Muscle layer of colon (tissue), 2 donors: Measurements from ENCODE around the gene ATG16L1.

Experiments
- H3K27ac ChIP-seq: one replicate; pipeline ENCODE4 v1.7.0; 2013; ENCODE audit warnings: low read depth, mild to moderate bottlenecking, low read length, moderate library complexity
- H3K27me3 ChIP-seq, 2 donors: one replicate each; pipeline ENCODE4 v1.7.0; 2013; ENCODE audit warnings: low read length in 2 of 2, mild to moderate bottlenecking in 2 of 2; ENCODE audit not compliant: insufficient read depth in 2 of 2, control insufficient read depth in 1 of 2
- H3K36me3 ChIP-seq: one replicate; pipeline ENCODE4 v1.7.0; 2013; ENCODE audit warnings: mild to moderate bottlenecking, low read length; ENCODE audit not compliant: insufficient read depth
- H3K4me1 ChIP-seq: one replicate; pipeline ENCODE4 v1.7.0; 2013; ENCODE audit warnings: mild to moderate bottlenecking, low read length; ENCODE audit not compliant: insufficient read depth
- H3K4me3 ChIP-seq, 2 donors: one replicate each; pipeline ENCODE4 v1.7.0; 2013; ENCODE audit warnings: low read length in 2 of 2, low read depth in 1 of 2, mild to moderate bottlenecking in 1 of 2, moderate library complexity in 1 of 2
- H3K9ac ChIP-seq: one replicate; pipeline ENCODE4 v1.7.0; 2013; ENCODE audit warnings: low read length
- H3K9me3 ChIP-seq: one replicate; pipeline ENCODE4 v1.7.0; 2013; ENCODE audit warnings: mild to moderate bottlenecking, low read length
- donor health status: abdominal sarcoma.
- donor health status: Adenocarcinoma of cecum.

ATG16L1 gene

DNA sequence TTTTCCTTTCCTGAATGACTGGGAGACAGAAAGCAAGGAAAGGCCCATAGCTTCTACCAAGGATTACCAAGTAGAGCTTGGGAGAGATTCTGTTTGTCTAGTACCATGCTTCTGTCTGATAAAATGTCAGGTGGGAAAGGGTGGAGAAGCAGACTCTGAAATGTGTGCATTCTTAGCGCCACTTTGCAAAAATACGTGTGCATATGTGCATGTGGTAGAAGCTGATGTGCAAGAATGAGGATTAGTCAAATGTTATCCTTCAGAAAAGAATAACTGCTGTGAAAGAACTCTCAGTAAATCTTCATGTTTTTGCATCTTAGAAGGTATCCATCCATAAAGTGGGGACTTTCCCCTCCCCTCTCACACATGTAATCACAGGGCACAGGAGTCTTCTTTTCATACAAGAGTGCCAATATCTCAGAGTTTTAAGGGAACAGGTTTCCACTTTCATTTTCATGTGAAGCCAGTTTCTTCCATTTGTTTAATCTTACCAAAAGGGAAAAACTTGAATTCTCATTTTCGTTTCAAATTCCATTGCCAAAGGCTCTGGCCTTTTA lies 87.4 kb downstream of the ATG16L1 start:
- Histone ChIP-seq H3K4me1 (no peaks in the 10 kb centered on the region), H3K9ac (no peak overlapping the region), H3K4me3 (no peak overlapping the region), H3K9me3 (no peaks in the 10 kb centered on the region), H3K36me3 (no peaks in the 10 kb centered on the region), H3K27ac (no peak overlapping the region), H3K27me3 (no peaks in the 10 kb centered on the region)

DNA sequence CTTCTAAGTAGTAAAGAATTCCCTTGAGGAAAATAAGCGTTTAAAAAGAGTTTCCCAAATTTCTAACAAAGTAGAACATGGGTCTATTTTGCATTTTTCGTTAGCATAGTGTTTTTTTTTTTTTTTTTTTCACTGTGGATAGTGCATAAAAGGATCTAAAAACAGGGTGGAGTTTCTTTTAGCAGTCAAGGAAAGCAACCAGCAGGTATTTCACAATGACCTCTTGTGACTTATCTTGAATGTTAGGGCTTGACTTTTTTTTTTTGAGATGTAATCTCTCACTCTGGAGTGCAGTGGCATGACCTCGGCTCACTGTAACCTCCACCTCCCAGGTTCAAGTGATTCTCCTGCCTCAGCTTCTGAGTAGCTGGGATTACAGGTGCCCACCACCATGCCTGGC lies 88.0 kb downstream of the ATG16L1 start:
- H3K36me3 ChIP-seq: no peaks in the 10 kb centered on the region
- no peak overlapping the region for H3K9ac ChIP-seq
- no peak overlapping the region for H3K27ac ChIP-seq
- no peak overlapping the region for H3K4me3 ChIP-seq
- no peaks in the 10 kb centered on the region for H3K4me1 ChIP-seq
- no peaks in the 10 kb centered on the region for H3K27me3 ChIP-seq
- H3K9me3 ChIP-seq: no peaks in the 10 kb centered on the region

DNA sequence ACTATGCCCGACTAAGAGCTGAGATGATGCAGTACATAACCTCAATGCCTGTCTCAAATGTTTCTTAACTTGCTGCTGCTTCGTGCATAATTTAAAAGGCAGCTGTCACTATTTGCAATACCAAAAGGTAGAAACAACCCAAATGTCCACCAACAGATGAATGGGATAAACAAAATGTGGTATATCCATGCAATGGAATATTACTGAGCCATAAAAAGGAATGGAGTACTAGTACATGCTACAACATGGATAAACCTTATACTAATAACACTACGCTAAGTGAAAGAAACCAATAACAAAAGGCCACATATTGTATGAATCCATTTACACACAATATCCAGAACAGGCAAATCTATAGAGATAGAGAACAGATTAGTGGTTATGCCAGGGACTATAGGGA lies 89.8 kb downstream of the ATG16L1 start:
- Histone ChIP-seq H3K4me3 (no peak overlapping the region), H3K27ac (no peak overlapping the region)

DNA sequence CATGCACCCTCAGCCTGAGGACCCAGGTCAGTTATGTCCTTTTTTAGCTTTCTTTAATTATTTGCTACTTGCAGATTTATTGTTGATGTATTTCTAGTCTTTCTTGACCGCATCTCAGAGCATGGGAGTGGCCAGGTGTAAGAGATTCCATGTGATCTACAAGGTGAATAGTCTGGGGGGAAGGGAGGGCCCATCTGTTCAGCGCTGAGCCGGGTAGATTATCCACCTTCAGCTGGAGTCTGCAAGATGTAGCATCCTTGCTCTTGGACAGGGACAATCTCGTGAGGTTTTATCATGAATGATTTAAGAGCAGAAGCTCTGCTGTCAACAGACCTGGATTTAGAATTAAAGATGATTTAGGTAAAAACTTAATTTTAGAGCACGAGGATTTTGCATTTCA lies 90.8 kb downstream of the ATG16L1 start:
- no peak overlapping the region for H3K9ac ChIP-seq
- no peak overlapping the region for H3K4me3 ChIP-seq
- no peak overlapping the region for H3K27ac ChIP-seq
- H3K4me1 ChIP-seq: no peaks in the 10 kb centered on the region
- H3K27me3 ChIP-seq: no peaks in the 10 kb centered on the region
- no peaks in the 10 kb centered on the region for H3K36me3 ChIP-seq
- no peaks in the 10 kb centered on the region for H3K9me3 ChIP-seq

More for the DNA sequence above, 89.8 kb downstream of the ATG16L1 start:
- H3K9ac ChIP-seq: no peak overlapping the region
- H3K9me3 ChIP-seq: no peaks in the 10 kb centered on the region
- H3K36me3 ChIP-seq: no peaks in the 10 kb centered on the region
- H3K4me1 ChIP-seq: no peaks in the 10 kb centered on the region
- no peaks in the 10 kb centered on the region for H3K27me3 ChIP-seq

DNA sequence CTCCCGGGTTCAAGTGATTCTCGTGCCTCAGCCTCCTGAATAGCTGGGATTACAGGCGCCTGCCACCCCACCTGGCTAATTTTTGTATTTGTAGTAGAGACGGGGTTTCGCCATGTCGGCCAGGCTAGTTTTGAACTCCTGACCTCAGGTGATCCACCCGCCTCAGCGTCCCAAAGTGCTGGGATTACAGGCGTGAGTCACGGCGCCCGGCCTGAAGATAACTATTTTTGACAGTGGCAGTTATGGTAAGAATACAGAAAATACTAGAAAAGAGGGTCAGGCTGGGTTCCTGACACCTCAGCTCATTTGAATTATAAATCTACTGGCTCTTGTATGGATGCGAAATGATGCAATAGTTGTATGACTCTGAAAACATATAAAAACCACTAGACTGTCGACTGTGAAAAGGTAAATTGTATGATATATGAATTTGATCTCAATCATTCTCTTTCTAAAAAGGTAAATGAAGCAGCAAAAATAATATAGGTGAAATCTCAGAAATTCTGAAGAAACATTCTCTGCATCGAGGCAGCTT lies 91.8 kb downstream of the ATG16L1 start:
- H3K27me3 ChIP-seq: no peaks in the 10 kb centered on the region
- no peaks in the 10 kb centered on the region for H3K4me1 ChIP-seq
- no peaks in the 10 kb centered on the region for H3K9me3 ChIP-seq
- no peak overlapping the region for H3K9ac ChIP-seq
- H3K27ac ChIP-seq: no peak overlapping the region
- no peaks in the 10 kb centered on the region for H3K36me3 ChIP-seq
- H3K4me3 ChIP-seq: no peak overlapping the region
